ENCODE data around the gene TK1. TPM values are rescaled to one million over a fixed set of nuclear protein-coding genes. Genes with fewer than 3 reads are reported as not detected.

Gene TK1
- total and polyA plus RNA-seq, 3 experiments from 2014 or later, result 2.2 to 86.2 (median 84.4) TPM

DNA sequence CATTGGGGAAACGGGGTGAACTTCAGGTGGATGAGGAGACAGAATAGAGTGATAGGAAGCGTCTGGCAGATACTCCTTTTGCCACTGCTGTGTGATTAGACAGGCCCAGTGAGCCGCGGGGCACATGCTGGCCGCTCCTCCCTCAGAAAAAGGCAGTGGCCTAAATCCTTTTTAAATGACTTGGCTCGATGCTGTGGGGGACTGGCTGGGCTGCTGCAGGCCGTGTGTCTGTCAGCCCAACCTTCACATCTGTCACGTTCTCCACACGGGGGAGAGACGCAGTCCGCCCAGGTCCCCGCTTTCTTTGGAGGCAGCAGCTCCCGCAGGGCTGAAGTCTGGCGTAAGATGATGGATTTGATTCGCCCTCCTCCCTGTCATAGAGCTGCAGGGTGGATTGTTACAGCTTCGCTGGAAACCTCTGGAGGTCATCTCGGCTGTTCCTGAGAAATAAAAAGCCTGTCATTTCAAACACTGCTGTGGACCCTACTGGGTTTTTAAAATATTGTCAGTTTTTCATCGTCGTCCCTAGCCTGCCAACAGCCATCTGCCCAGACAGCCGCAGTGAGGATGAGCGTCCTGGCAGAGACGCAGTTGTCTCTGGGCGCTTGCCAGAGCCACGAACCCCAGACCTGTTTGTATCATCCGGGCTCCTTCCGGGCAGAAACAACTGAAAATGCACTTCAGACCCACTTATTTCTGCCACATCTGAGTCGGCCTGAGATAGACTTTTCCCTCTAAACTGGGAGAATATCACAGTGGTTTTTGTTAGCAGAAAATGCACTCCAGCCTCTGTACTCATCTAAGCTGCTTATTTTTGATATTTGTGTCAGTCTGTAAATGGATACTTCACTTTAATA, 37.6 kb upstream of the TK1 start:
- Histone ChIP-seq H3K4me1 (ENCODE audit: insufficient read depth, low read length) (peaks cover 5% of the 10 kb centered on the region), H3K27me3 (ENCODE audit: insufficient read depth, low read length, poor library complexity, severe bottlenecking) (no peaks in the 10 kb centered on the region), H3K4me3 (ENCODE audit: low read length) (no peak overlapping the region), H3K9me3 (ENCODE audit: low read length) (no peaks in the 10 kb centered on the region), H3K36me3 (ENCODE audit: insufficient read depth, low read length) (no peaks in the 10 kb centered on the region), H3K27ac (ENCODE audit: low read depth, low read length) (no peak overlapping the region)
- POLR2A ChIA-PET, result interaction anchor here (0.6 to 0.9 kb wide), 2 partner anchors 62 to 89 kb away, joined by 3 to 6 read pairs; no protein-coding TSS in a partner anchor
- Mint-ChIP-seq H3K27ac (peak overlapping the region in 1 of 8 donors; percentile 62), H3K4me3 (no peak overlapping the region), H3K4me1 (peaks cover 0 to 4% (median 0%) of the 10 kb centered on the region in 3 donors), H3K9me3 (no peaks in the 10 kb centered on the region), H3K36me3 (no peaks in the 10 kb centered on the region), H3K27me3 (peaks cover 6 to 8% of the 10 kb centered on the region in 2 donors)
- no peak for DNase-seq
- CTCF ChIA-PET, result no interaction called here

GRCh38 chr17:78223765-78224164, 36.9 kb upstream of the TK1 start:
- peak overlapping the region in 1 of 8 donors; percentile 83 for H3K27ac Mint-ChIP-seq
- DNase-seq, result no peak
- no peaks in the 10 kb centered on the region for H3K27me3 ChIP-seq (ENCODE audit: insufficient read depth, low read length, poor library complexity, severe bottlenecking)
- no peaks in the 10 kb centered on the region for H3K36me3 Mint-ChIP-seq
- ChIA-PET POLR2A (interaction anchor here (0.9 kb wide), 1 partner anchor 88 kb away, joined by 3 read pairs; no protein-coding TSS in a partner anchor), CTCF (interaction anchor here (1.0 kb wide), 1 partner anchor 28 kb away, joined by 3 read pairs; no protein-coding TSS in a partner anchor)
- H3K4me1 Mint-ChIP-seq, result peaks cover 0 to 4% (median 0%) of the 10 kb centered on the region in 3 donors
- H3K4me3 Mint-ChIP-seq, result no peak overlapping the region
- H3K4me3 ChIP-seq (ENCODE audit: low read length), result no peak overlapping the region
- H3K9me3 Mint-ChIP-seq, result no peaks in the 10 kb centered on the region
- no peaks in the 10 kb centered on the region for H3K36me3 ChIP-seq (ENCODE audit: insufficient read depth, low read length)
- H3K4me1 ChIP-seq (ENCODE audit: insufficient read depth, low read length), result peaks cover 5% of the 10 kb centered on the region
- peaks cover 5 to 6% of the 10 kb centered on the region in 2 donors for H3K27me3 Mint-ChIP-seq
- H3K27ac ChIP-seq (ENCODE audit: low read depth, low read length), result no peak overlapping the region
- H3K9me3 ChIP-seq (ENCODE audit: low read length), result no peaks in the 10 kb centered on the region

DNA sequence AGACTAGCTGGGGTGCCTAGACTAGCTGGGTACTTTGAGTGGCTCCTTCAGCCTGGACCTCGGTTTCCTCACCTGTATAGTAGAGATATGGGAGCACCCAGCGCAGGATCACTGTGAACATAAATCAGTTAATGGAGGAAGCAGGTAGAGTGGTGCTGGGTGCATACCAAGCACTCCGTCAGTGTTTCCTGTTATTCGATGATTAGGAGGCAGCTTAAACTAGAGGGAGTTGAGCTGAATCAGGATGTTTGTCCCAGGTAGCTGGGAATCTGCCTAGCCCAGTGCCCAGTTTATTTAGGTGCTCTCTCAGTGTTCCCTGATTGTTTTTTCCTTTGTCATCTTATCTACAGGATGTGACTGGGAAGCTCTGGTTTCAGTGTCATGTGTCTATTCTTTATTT, 36.2 kb upstream of the TK1 start:
- CTCF ChIA-PET, result interaction anchor here (1.0 kb wide), 1 partner anchor 29 kb away, joined by 3 read pairs; no protein-coding TSS in a partner anchor
- Mint-ChIP-seq H3K36me3 (no peaks in the 10 kb centered on the region), H3K9me3 (no peaks in the 10 kb centered on the region), H3K4me1 (peaks cover 0 to 4% (median 0%) of the 10 kb centered on the region in 3 donors), H3K27me3 (peaks cover 2 to 4% of the 10 kb centered on the region in 2 donors), H3K27ac (peak overlapping the region in 1 of 8 donors; percentile 57), H3K4me3 (no peak overlapping the region)
- H3K4me1 ChIP-seq (ENCODE audit: insufficient read depth, low read length), result peaks cover 5% of the 10 kb centered on the region
- no peaks in the 10 kb centered on the region for H3K9me3 ChIP-seq (ENCODE audit: low read length)
- H3K36me3 ChIP-seq (ENCODE audit: insufficient read depth, low read length), result no peaks in the 10 kb centered on the region
- POLR2A ChIA-PET, result no interaction called here
- no peak overlapping the region for H3K27ac ChIP-seq (ENCODE audit: low read depth, low read length)
- no peak for DNase-seq
- no peak overlapping the region for H3K4me3 ChIP-seq (ENCODE audit: low read length)
- H3K27me3 ChIP-seq (ENCODE audit: insufficient read depth, low read length, poor library complexity, severe bottlenecking), result no peaks in the 10 kb centered on the region

DNA sequence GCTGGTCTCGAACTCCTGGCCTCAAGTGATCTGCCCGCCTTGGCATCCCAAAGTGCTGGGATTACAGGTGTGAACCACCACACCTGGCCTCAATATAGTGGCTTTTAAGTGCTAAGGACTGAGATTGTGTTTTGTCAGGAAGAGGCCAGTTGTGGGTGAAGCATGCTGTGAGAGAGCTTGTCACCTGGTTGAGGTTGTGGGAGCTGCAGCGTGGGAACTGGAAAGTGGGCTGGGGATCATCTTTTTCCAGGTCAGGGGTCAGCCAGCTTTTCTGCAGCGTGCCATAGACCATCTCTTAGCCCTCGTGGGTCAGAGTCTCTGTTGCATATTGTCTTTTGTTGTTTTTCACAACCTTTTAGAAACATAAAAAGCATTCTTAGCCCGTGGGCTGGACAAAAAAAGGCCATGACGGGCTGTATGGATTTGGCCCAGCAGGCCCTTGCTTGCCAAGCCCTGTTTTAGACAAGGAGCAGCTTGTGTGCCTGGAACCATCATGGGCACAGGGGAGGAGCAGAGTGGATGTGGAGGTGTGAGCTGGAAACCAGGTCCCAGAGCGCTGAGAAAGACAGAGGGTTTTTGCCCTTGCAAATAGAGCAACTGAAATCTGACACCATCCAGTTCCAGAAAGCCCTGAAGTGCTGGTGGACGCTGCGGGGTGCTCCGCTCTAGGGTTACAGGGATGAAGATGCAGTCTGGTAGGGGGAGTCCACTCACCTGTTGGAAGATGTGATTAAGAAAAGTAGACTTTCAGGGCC, 32.7 kb upstream of the TK1 start:
- no peaks in the 10 kb centered on the region for H3K27me3 Mint-ChIP-seq
- H3K36me3 Mint-ChIP-seq, result no peaks in the 10 kb centered on the region
- Histone ChIP-seq H3K9me3 (ENCODE audit: low read length) (no peaks in the 10 kb centered on the region), H3K4me1 (ENCODE audit: insufficient read depth, low read length) (peaks cover 7% of the 10 kb centered on the region), H3K4me3 (ENCODE audit: low read length) (no peak overlapping the region), H3K27ac (ENCODE audit: low read depth, low read length) (no peak overlapping the region), H3K36me3 (ENCODE audit: insufficient read depth, low read length) (no peaks in the 10 kb centered on the region), H3K27me3 (ENCODE audit: insufficient read depth, low read length, poor library complexity, severe bottlenecking) (no peaks in the 10 kb centered on the region)
- POLR2A ChIA-PET, result no interaction called here
- H3K27ac Mint-ChIP-seq, result peak overlapping the region in 3 of 8 donors; percentile 23 to 81 (median 42)
- no peak for DNase-seq
- H3K4me3 Mint-ChIP-seq, result no peak overlapping the region
- no peaks in the 10 kb centered on the region for H3K9me3 Mint-ChIP-seq
- CTCF ChIA-PET, result interaction anchor here (1.6 kb wide), 1 partner anchor 43 kb away, joined by 3 read pairs; no protein-coding TSS in a partner anchor
- peaks cover under 1 to 3% (median 3%) of the 10 kb centered on the region in 3 donors for H3K4me1 Mint-ChIP-seq

GRCh38 chr17:78214706-78215061, 27.8 kb upstream of the TK1 start:
- peaks cover 2 to 10% (median 5%) of the 10 kb centered on the region in 3 donors for H3K4me1 Mint-ChIP-seq
- peak overlapping the region; percentile 59 for H3K27ac ChIP-seq (ENCODE audit: low read depth, low read length)
- CTCF ChIA-PET, result no interaction called here
- no peak overlapping the region for H3K27ac Mint-ChIP-seq
- peak overlapping the region; percentile 42 to 77 (median 68) for H3K4me3 Mint-ChIP-seq
- no peaks in the 10 kb centered on the region for H3K36me3 Mint-ChIP-seq
- H3K9me3 Mint-ChIP-seq, result no peaks in the 10 kb centered on the region
- H3K4me1 ChIP-seq (ENCODE audit: insufficient read depth, low read length), result peaks cover 6% of the 10 kb centered on the region
- no peaks in the 10 kb centered on the region for H3K9me3 ChIP-seq (ENCODE audit: low read length)
- H3K4me3 ChIP-seq (ENCODE audit: low read length), result peak overlapping the region; percentile 53
- POLR2A ChIA-PET, result interaction anchor here (1.0 kb wide), 1 partner anchor 93 kb away, joined by 4 read pairs; no protein-coding TSS in a partner anchor
- no peaks in the 10 kb centered on the region for H3K36me3 ChIP-seq (ENCODE audit: insufficient read depth, low read length)
- DNase-seq, result no peak
- no peaks in the 10 kb centered on the region for H3K27me3 ChIP-seq (ENCODE audit: insufficient read depth, low read length, poor library complexity, severe bottlenecking)
- no peaks in the 10 kb centered on the region for H3K27me3 Mint-ChIP-seq

DNA sequence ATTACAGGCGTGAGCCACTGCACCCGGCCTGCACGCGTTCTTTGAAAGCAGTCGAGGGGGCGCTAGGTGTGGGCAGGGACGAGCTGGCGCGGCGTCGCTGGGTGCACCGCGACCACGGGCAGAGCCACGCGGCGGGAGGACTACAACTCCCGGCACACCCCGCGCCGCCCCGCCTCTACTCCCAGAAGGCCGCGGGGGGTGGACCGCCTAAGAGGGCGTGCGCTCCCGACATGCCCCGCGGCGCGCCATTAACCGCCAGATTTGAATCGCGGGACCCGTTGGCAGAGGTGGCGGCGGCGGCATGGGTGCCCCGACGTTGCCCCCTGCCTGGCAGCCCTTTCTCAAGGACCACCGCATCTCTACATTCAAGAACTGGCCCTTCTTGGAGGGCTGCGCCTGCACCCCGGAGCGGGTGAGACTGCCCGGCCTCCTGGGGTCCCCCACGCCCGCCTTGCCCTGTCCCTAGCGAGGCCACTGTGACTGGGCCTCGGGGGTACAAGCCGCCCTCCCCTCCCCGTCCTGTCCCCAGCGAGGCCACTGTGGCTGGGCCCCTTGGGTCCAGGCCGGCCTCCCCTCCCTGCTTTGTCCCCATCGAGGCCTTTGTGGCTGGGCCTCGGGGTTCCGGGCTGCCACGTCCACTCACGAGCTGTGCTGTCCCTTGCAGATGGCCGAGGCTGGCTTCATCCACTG, 27.3 kb upstream of the TK1 start, which contains the start of gene BIRC5:
BIRC5 (plus strand) TSS at position 238 of the 690 bp plus-strand sequence; CDS start at position 302, 64 bp downstream.
- H3K4me3 Mint-ChIP-seq, result peak within 1 kb of the TSS; percentile 42 to 77 (median 72)
- POLR2A ChIA-PET, result interaction anchor here (0.6 to 1.0 kb wide), 2 partner anchors 93 to 98 kb away, joined by 4 to 6 read pairs; no protein-coding TSS in a partner anchor
- Histone ChIP-seq H3K36me3 (ENCODE audit: insufficient read depth, low read length) (no peaks in the 10 kb centered on the region), H3K4me1 (ENCODE audit: insufficient read depth, low read length) (peaks cover 6% of the 10 kb centered on the region), H3K4me3 (ENCODE audit: low read length) (peak within 1 kb of the TSS; percentile 53), H3K27ac (ENCODE audit: low read depth, low read length) (peak within 1 kb of the TSS; percentile 59), H3K9me3 (ENCODE audit: low read length) (no peaks in the 10 kb centered on the region), H3K27me3 (ENCODE audit: insufficient read depth, low read length, poor library complexity, severe bottlenecking) (no peaks in the 10 kb centered on the region)
- peak within 1 kb of the TSS in 2 of 8 donors; percentile 36 to 63 for H3K27ac Mint-ChIP-seq
- H3K9me3 Mint-ChIP-seq, result no peaks in the 10 kb centered on the region
- DNase-seq, result peak; percentile 83 to 90 (median 86)
- CTCF ChIA-PET, result interaction anchor here (0.9 kb wide), 1 partner anchor 37 kb away, joined by 4 read pairs; no protein-coding TSS in a partner anchor
- H3K27me3 Mint-ChIP-seq, result no peaks in the 10 kb centered on the region
- H3K4me1 Mint-ChIP-seq, result peaks cover 2 to 10% (median 5%) of the 10 kb centered on the region in 3 donors
- H3K36me3 Mint-ChIP-seq, result no peaks in the 10 kb centered on the region

- no peaks in the 10 kb centered on the region for H3K9me3 ChIP-seq (ENCODE audit: low read length)
- peaks cover 6% of the 10 kb centered on the region for H3K4me1 ChIP-seq (ENCODE audit: insufficient read depth, low read length)
- Mint-ChIP-seq H3K4me1 (peaks cover 2 to 10% (median 5%) of the 10 kb centered on the region in 3 donors), H3K9me3 (no peaks in the 10 kb centered on the region), H3K27me3 (peaks cover 0 to 2% of the 10 kb centered on the region in 2 donors), H3K36me3 (no peaks in the 10 kb centered on the region), H3K4me3 (no peak overlapping the region), H3K27ac (no peak overlapping the region)
- no peaks in the 10 kb centered on the region for H3K27me3 ChIP-seq (ENCODE audit: insufficient read depth, low read length, poor library complexity, severe bottlenecking)
- H3K27ac ChIP-seq (ENCODE audit: low read depth, low read length), result no peak overlapping the region
- H3K36me3 ChIP-seq (ENCODE audit: insufficient read depth, low read length), result no peaks in the 10 kb centered on the region
- ChIA-PET CTCF (no interaction called here), POLR2A (no interaction called here)
- no peak for DNase-seq
- no peak overlapping the region for H3K4me3 ChIP-seq (ENCODE audit: low read length)
Observed at GRCh38 chr17:78211032-78211431, 24.2 kb upstream of the TK1 start.
